Keratinocyte (primary cell): ENCODE measurements around the gene HOXC5.

Experiments used
- CTCF ChIP-seq, 3 experiments: IDR thresholded peaks in 1 of 3; conservative IDR thresholded peaks in 1 of 3; optimal IDR thresholded peaks in 1 of 3; 2 replicates in 2 of 3; 3 replicates in 1 of 3; pipeline versions ENCODE3 to v1.5.1; 2011; ENCODE audit warnings: low read length in 3 of 3, mild to moderate bottlenecking in 3 of 3, moderate library complexity in 2 of 3, control low read depth in 1 of 3, inconsistent platforms in 1 of 3; ENCODE audit not compliant: insufficient read depth in 2 of 3; ENCODE audit errors: extremely low read depth in 1 of 3
- EZH2 ChIP-seq: IDR thresholded peaks from one replicate; pipeline ENCODE4 v1.6.1; 2012; ENCODE audit warnings: inconsistent platforms, mild to moderate bottlenecking, low read length, moderate library complexity

GRCh38 chr12:54024581-54025305 lies 8.1 kb upstream of the HOXC5 start:
- TF ChIP-seq CTCF (optimal IDR thresholded peaks at IDR 0.05 in 1 of 3, IDR thresholded peaks at IDR 0.05 in 1 of 3, conservative IDR thresholded peaks at IDR 0.05 in 1 of 3; ENCODE audit: extremely low read depth in 1 of 3, insufficient read depth in 2 of 3, low read length in 3 of 3) = no peak
- TF ChIP-seq EZH2 = no peak
